Measurements from ENCODE around the gene IL22.

- TF ChIP-seq, protein P1, sequence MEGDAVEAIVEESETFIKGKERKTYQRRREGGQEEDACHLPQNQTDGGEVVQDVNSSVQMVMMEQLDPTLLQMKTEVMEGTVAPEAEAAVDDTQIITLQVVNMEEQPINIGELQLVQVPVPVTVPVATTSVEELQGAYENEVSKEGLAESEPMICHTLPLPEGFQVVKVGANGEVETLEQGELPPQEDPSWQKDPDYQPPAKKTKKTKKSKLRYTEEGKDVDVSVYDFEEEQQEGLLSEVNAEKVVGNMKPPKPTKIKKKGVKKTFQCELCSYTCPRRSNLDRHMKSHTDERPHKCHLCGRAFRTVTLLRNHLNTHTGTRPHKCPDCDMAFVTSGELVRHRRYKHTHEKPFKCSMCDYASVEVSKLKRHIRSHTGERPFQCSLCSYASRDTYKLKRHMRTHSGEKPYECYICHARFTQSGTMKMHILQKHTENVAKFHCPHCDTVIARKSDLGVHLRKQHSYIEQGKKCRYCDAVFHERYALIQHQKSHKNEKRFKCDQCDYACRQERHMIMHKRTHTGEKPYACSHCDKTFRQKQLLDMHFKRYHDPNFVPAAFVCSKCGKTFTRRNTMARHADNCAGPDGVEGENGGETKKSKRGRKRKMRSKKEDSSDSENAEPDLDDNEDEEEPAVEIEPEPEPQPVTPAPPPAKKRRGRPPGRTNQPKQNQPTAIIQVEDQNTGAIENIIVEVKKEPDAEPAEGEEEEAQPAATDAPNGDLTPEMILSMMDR (IDR thresholded peaks at IDR 0.05 in 2 of 3, conservative IDR thresholded peaks at IDR 0.05 in 1 of 3; ENCODE audit: borderline replicate concordance in 1 of 3, insufficient read depth in 1 of 3, low read depth in 2 of 3, low read length in 2 of 3) = no peak
- no peak for TF ChIP-seq EGR1 (IDR thresholded peaks at IDR 0.05; ENCODE audit: low read depth)
- TF ChIP-seq TCF7L2 (IDR thresholded peaks at IDR 0.05; ENCODE audit: borderline replicate concordance, extremely low read depth, insufficient read depth, insufficient read length) = no peak
- TF ChIP-seq POLR2A (IDR thresholded peaks at IDR 0.05; ENCODE audit: borderline replicate concordance, extremely low read depth, insufficient read depth, insufficient read length) = no peak
- TF ChIP-seq CEBPB (IDR thresholded peaks at IDR 0.05; ENCODE audit: low read depth) = no peak
- no peak for TF ChIP-seq REST (IDR thresholded peaks at IDR 0.05; ENCODE audit: low read depth)
- TF ChIP-seq RAD21 (IDR thresholded peaks at IDR 0.05; ENCODE audit: low read depth) = no peak
- no peak for TF ChIP-seq SRF (IDR thresholded peaks at IDR 0.05; ENCODE audit: low read depth)
- TF ChIP-seq FOSL1 (IDR thresholded peaks at IDR 0.05; ENCODE audit: low read depth) = no peak
- TF ChIP-seq POLR2AphosphoS5 (IDR thresholded peaks at IDR 0.05; ENCODE audit: low read depth, low read length) = no peak
- TF ChIP-seq EZH2phosphoT487 (IDR thresholded peaks at IDR 0.05; ENCODE audit: borderline replicate concordance) = no peak
- TF ChIP-seq YY1 (IDR thresholded peaks at IDR 0.05; ENCODE audit: extremely low read depth, insufficient replicate concordance, low read depth, low read length) = no peak
- no peak for TF ChIP-seq ELF1 (IDR thresholded peaks at IDR 0.05; ENCODE audit: borderline replicate concordance, low read depth)
Measured at GRCh38 chr12:68271346-68271745, 17.9 kb upstream of the IL22 start.
